Measurements from ENCODE around the gene ANKRD13A. TPM values are rescaled to one million over a fixed set of nuclear protein-coding genes. Genes with fewer than 3 reads are reported as not detected.
A peak's percentile ranks its signal among the peaks of the same experiment; 100 is the strongest.

ANKRD13A gene
- 42.8 and 55.1 TPM in 2 replicates for polyA plus RNA-seq (2012; rRNA removed)
- 49.7 and 50.8 TPM in 2 replicates for polyA plus RNA-seq (2012; cell fraction: cytosol; rRNA removed)
- polyA plus RNA-seq (2012; cell fraction: nucleus; rRNA removed) = 64.7 and 121 TPM in 2 replicates

- Histone ChIP-seq H3K36me3 (replicated peaks in 1 of 2; ENCODE audit: control insufficient read depth in 1 of 2, insufficient read depth in 2 of 2, low read length in 1 of 2) (peaks cover 0 to 3% of the 10 kb centered on the region in 2 experiments), H3K27me3 (ENCODE audit: insufficient read depth) (no peaks in the 10 kb centered on the region), H3K9me3 (no peaks in the 10 kb centered on the region), H3K4me3 (ENCODE audit: low read depth in 2 of 2, low read length in 1 of 2) (peak within 1 kb of the TSS; percentile 72 to 81), H3K79me2 (ENCODE audit: insufficient read depth) (peaks cover 68% of the 10 kb centered on the region), H2AFZ (ENCODE audit: low read depth) (peak within 1 kb of the TSS; percentile 92), H3K9ac (peak within 1 kb of the TSS; percentile 90), H4K20me1 (ENCODE audit: insufficient read depth) (peaks cover 10% of the 10 kb centered on the region), H3F3A (replicated peaks; ENCODE audit: insufficient read depth) (peaks cover 10% of the 10 kb centered on the region), H3K4me2 (peak within 1 kb of the TSS; percentile 83), H3K4me1 (ENCODE audit: control insufficient read depth in 1 of 2, insufficient read depth in 2 of 2, low read depth in 1 of 2, low read length in 1 of 2) (peaks cover 29 to 33% of the 10 kb centered on the region in 2 experiments), H3K27ac (ENCODE audit: low read depth in 2 of 2, low read length in 1 of 2) (peak within 1 kb of the TSS; percentile 86 to 90), H3K9me2 (no peaks in the 10 kb centered on the region)
- WGBS (ENCODE audit: low lambda C conversion rate) = 0% methylated on average over 22 of the region's 62 CpGs
- POLR2A ChIA-PET = interaction anchor here (1.2 kb wide), 1 partner anchor 12 kb away, joined by 3 read pairs; no protein-coding TSS in a partner anchor
- CTCF ChIA-PET = interaction anchor here (1.1 to 1.7 kb wide), 4 partner anchors 24 to 451 kb away, joined by 3 to 4 read pairs (median 4); partner anchors contain the start of gene ARPC3
- peak; percentile 93 for DNase-seq
- TF ChIP-seq NRF1 (IDR thresholded peaks at IDR 0.05; ENCODE audit: low read depth, low read length) (no peak), USF1 (IDR thresholded peaks at IDR 0.05; ENCODE audit: borderline replicate concordance, low read depth) (peak; percentile 82), SMC3 (IDR thresholded peaks at IDR 0.05; ENCODE audit: low read depth, low read length) (no peak), RXRA (IDR thresholded peaks at IDR 0.05; ENCODE audit: borderline replicate concordance, low read depth) (no peak), MEF2A (IDR thresholded peaks at IDR 0.05; ENCODE audit: borderline replicate concordance, low read depth) (no peak), CHD2 (IDR thresholded peaks at IDR 0.05; ENCODE audit: low read length, partially characterized antibody) (peak; percentile 71), GABPA (IDR thresholded peaks at IDR 0.05; ENCODE audit: low read depth) (no peak; the same call in 1 of the 2 replicates), ELF1 (IDR thresholded peaks at IDR 0.05) (peak; percentile 81; the same call in 1 of the 2 replicates), RCOR1 (IDR thresholded peaks at IDR 0.05; ENCODE audit: low read length) (peak; percentile 18; the same call in 1 of the 2 replicates), FOXM1 (IDR thresholded peaks at IDR 0.05; ENCODE audit: low read depth) (0 out of 2 replicates have a peak, but pooled peaks have one; percentile 33), NFIC (IDR thresholded peaks at IDR 0.05; ENCODE audit: borderline replicate concordance) (no peak; the same call in 1 of the 2 replicates), FOXJ3 (CRISPR knock-in tag; IDR thresholded peaks at IDR 0.05) (no peak), YY1 (IDR thresholded peaks at IDR 0.05; ENCODE audit: low read depth) (peak; percentile 98), JUND (IDR thresholded peaks at IDR 0.05) (peak; percentile 77), IRF3 (IDR thresholded peaks at IDR 0.05; ENCODE audit: low read depth, low read length) (no peak), SIN3A (IDR thresholded peaks at IDR 0.05; ENCODE audit: borderline replicate concordance, low read depth, low read length) (peak; percentile 69; the same call in 1 of the 2 replicates), FOSL2 (IDR thresholded peaks at IDR 0.05; ENCODE audit: borderline replicate concordance, low read depth) (no peak), MXI1 (IDR thresholded peaks at IDR 0.05; ENCODE audit: low read depth, low read length) (peak; percentile 77), ZBTB33 (IDR thresholded peaks at IDR 0.05; ENCODE audit: borderline replicate concordance, low read depth) (0 out of 2 replicates have a peak, but pooled peaks have one; percentile 44), TEAD4 (IDR thresholded peaks at IDR 0.05; ENCODE audit: borderline replicate concordance, insufficient read depth) (no peak), PBX3 (IDR thresholded peaks at IDR 0.05) (no peak; the same call in 1 of the 2 replicates), TCF12 (IDR thresholded peaks at IDR 0.05) (peak; percentile 40; the same call in 1 of the 2 replicates), POLR2AphosphoS5 (IDR thresholded peaks at IDR 0.05; ENCODE audit: low read depth, low read length) (peak; percentile 82), USF2 (IDR thresholded peaks at IDR 0.05; ENCODE audit: borderline replicate concordance, low read depth, low read length) (no peak), TAF1 (IDR thresholded peaks at IDR 0.05; ENCODE audit: borderline replicate concordance, low read depth, low read length) (peak; percentile 90)
Observed at GRCh38 chr12:109998904-109999648, at the start of gene ANKRD13A. ANKRD13A (plus strand) TSS chr12:109999430; CDS start chr12:109999689, 259 bp downstream.

Data from SK-N-SH (cell line).